ENCODE results near the gene KLK13. TPM values are rescaled to one million over a fixed set of nuclear protein-coding genes. Genes with fewer than 3 reads are reported as not detected.

Gene KLK13
- total RNA-seq, 1 donor from 2014 or later = not detected

- Mint-ChIP-seq H3K27ac (ENCODE audit: unreplicated experiment) (no peak overlapping the region), H3K4me3 (ENCODE audit: unreplicated experiment) (no peak overlapping the region), H3K27me3 (ENCODE audit: unreplicated experiment) (peaks cover 5% of the 10 kb centered on the region), H3K9me3 (ENCODE audit: unreplicated experiment) (peaks cover 3% of the 10 kb centered on the region), H3K4me1 (ENCODE audit: low read depth, unreplicated experiment) (no peaks in the 10 kb centered on the region), H3K36me3 (ENCODE audit: unreplicated experiment) (no peaks in the 10 kb centered on the region)
- no peak for DNase-seq
- TF ChIP-seq, protein P1, sequence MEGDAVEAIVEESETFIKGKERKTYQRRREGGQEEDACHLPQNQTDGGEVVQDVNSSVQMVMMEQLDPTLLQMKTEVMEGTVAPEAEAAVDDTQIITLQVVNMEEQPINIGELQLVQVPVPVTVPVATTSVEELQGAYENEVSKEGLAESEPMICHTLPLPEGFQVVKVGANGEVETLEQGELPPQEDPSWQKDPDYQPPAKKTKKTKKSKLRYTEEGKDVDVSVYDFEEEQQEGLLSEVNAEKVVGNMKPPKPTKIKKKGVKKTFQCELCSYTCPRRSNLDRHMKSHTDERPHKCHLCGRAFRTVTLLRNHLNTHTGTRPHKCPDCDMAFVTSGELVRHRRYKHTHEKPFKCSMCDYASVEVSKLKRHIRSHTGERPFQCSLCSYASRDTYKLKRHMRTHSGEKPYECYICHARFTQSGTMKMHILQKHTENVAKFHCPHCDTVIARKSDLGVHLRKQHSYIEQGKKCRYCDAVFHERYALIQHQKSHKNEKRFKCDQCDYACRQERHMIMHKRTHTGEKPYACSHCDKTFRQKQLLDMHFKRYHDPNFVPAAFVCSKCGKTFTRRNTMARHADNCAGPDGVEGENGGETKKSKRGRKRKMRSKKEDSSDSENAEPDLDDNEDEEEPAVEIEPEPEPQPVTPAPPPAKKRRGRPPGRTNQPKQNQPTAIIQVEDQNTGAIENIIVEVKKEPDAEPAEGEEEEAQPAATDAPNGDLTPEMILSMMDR (IDR thresholded peaks at IDR 0.05; ENCODE audit: partially characterized antibody, unreplicated experiment) = no peak
Measured at GRCh38 chr19:51066393-51067186, 1.7 kb upstream of the KLK13 start.

DNA sequence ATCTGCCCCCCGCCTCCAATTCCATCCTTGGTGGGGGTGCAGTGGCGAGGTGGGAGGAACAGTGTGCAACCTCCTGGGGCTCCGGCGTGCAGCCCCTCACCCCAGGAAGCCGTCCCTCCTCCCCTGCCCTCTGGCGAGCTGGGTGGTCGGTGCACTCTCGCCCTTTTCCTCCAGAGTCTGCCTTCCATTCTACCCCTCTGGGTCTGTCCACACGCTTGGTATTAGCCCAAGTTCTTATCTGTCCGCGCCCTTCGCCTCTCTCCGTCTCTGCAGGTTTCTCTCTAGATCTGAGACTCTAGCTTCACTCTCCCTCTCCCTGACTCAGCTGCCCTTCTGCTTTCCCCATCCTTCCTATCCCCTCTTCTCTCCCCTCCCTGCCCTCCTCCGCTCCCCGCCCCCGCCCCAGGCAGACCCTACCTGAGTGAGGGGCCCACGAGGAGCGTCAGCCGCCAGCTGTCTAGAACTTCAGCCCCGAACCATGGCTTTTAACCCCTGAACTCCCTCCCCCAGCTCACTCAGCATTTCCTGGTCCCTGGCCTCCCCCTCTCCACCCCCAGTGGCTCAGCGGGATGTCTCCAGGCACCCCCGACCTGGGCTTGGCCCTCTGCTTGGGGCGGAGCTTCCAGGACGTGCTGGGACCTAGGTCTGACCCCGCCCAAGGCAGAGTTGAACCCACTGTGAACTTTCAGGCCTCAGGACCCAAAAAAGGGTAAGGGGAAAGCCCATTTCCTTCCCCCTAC lies 499 bp upstream of the KLK13 start:
- Mint-ChIP-seq H3K4me3 (ENCODE audit: unreplicated experiment) (peak overlapping the region; percentile 83), H3K4me1 (ENCODE audit: low read depth, unreplicated experiment) (no peaks in the 10 kb centered on the region), H3K27ac (ENCODE audit: unreplicated experiment) (no peak overlapping the region), H3K9me3 (ENCODE audit: unreplicated experiment) (peaks cover 5% of the 10 kb centered on the region), H3K27me3 (ENCODE audit: unreplicated experiment) (peaks cover 8% of the 10 kb centered on the region), H3K36me3 (ENCODE audit: unreplicated experiment) (no peaks in the 10 kb centered on the region)
- TF ChIP-seq, protein P1 (IDR thresholded peaks at IDR 0.05; ENCODE audit: partially characterized antibody, unreplicated experiment) = no peak
- DNase-seq = peak; percentile 39

GRCh38 chr19:51063664-51064063 lies 1.2 kb downstream of the KLK13 start:
- H3K27ac Mint-ChIP-seq (ENCODE audit: unreplicated experiment) = no peak overlapping the region
- H3K4me1 Mint-ChIP-seq (ENCODE audit: low read depth, unreplicated experiment) = no peaks in the 10 kb centered on the region
- TF ChIP-seq, protein P1 (IDR thresholded peaks at IDR 0.05; ENCODE audit: partially characterized antibody, unreplicated experiment) = no peak
- no peaks in the 10 kb centered on the region for H3K36me3 Mint-ChIP-seq (ENCODE audit: unreplicated experiment)
- H3K27me3 Mint-ChIP-seq (ENCODE audit: unreplicated experiment) = peaks cover 8% of the 10 kb centered on the region
- H3K4me3 Mint-ChIP-seq (ENCODE audit: unreplicated experiment) = peak overlapping the region; percentile 73
- DNase-seq = no peak
- peaks cover 5% of the 10 kb centered on the region for H3K9me3 Mint-ChIP-seq (ENCODE audit: unreplicated experiment)

DNA sequence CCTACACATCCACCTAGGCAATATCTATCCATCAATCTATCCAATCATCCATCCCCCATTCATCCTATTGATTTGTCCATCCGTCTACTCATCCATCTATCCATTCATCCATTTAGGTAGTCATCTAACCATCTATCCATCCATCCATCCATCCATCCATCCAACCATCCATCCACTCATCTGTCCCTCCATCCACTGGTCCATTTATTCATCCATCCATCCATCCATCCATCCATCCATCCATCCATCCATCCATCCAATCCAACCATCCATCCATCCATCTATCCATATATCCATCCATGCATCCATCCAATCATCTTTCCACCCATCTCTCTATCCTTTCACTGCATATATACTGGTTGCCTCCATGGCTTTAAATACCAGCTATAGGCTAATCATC lies 3.9 kb downstream of the KLK13 start:
- peaks cover 4% of the 10 kb centered on the region for H3K27me3 Mint-ChIP-seq (ENCODE audit: unreplicated experiment)
- H3K4me1 Mint-ChIP-seq (ENCODE audit: low read depth, unreplicated experiment) = no peaks in the 10 kb centered on the region
- no peak overlapping the region for H3K4me3 Mint-ChIP-seq (ENCODE audit: unreplicated experiment)
- no peak overlapping the region for H3K27ac Mint-ChIP-seq (ENCODE audit: unreplicated experiment)
- peaks cover 2% of the 10 kb centered on the region for H3K9me3 Mint-ChIP-seq (ENCODE audit: unreplicated experiment)
- no peak for DNase-seq
- no peaks in the 10 kb centered on the region for H3K36me3 Mint-ChIP-seq (ENCODE audit: unreplicated experiment)
- TF ChIP-seq, protein P1 (IDR thresholded peaks at IDR 0.05; ENCODE audit: partially characterized antibody, unreplicated experiment) = no peak

DNA sequence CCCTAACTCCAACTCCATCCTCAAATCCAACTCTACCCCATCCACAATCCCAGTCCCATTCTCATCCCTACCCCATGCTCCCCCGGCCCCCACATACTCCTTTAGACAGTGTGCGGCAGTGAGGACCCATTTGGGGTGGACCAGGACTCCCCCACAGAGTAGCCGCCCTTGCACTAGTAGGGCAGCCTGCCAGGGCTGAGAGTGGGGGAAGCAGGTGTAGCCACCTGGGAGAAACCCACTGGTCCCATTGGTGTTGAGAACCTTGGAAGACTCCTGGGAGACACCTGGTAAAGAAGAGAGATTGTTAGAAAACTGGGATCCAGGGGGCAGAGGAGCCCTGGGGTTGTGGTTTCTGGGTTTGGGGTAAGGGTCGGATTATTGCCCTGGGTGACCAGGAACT lies 4.6 kb downstream of the KLK13 start:
- Mint-ChIP-seq H3K4me1 (ENCODE audit: low read depth, unreplicated experiment) (no peaks in the 10 kb centered on the region), H3K9me3 (ENCODE audit: unreplicated experiment) (peaks cover 2% of the 10 kb centered on the region), H3K27ac (ENCODE audit: unreplicated experiment) (no peak overlapping the region), H3K4me3 (ENCODE audit: unreplicated experiment) (no peak overlapping the region), H3K36me3 (ENCODE audit: unreplicated experiment) (no peaks in the 10 kb centered on the region), H3K27me3 (ENCODE audit: unreplicated experiment) (peaks cover 3% of the 10 kb centered on the region)
- TF ChIP-seq, protein P1 (IDR thresholded peaks at IDR 0.05; ENCODE audit: partially characterized antibody, unreplicated experiment) = no peak
- no peak for DNase-seq
